NCI-H2227 (cell line): ENCODE data around the gene WDR62.
A peak's percentile ranks its signal among the peaks of the same experiment; 100 is the strongest.

ENCODE experiments used
- DNase-seq: peaks from one replicate; lab custom pipeline; 2025; ENCODE audit not compliant: unreplicated experiment; lab: John Stamatoyannopoulos, UW

The WDR62 gene

DNA sequence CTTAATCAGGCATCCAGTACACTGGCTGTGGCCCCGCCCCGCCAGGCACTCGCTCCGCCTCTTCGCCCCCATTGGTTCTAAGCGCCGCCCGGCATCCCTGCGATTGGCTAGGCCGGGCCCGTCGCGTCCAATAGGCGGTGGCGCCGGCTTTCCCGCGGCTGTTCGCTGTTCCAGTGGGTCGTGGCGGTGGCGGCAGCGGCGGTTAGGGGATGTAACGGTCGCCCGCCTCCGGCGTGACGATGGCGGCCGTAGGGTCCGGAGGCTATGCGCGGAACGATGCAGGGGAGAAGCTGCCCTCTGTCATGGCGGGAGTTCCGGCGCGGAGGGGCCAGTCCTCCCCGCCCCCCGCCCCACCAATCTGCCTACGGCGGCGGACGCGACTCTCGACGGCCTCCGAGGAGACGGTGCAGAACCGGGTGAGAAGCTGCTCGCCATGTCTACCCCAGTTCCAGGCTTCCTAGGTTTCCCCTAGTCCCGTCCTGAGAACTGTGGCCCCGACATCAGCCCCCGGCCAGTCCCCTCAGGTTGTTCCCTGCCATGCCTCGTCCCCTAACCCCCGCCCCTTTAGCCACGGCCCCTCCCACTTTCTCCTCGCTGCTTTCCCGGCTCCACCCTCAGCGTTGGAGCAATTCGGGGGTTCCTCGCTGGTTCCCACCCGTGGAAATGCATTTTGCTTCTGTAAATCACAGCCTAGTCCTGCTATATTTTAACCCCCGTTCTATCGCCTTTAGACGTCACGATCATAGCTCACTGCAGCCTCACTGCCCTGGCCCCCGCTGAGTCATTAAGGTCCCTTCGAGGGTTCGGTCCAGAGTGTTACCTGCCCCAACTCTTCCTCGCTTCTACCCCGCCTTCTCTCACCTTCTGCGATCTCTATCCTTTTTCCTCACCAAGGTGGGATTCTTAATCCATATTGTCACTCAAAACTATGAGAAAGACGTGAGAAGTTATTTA lies at the start of gene WDR62:
Gene WDR62, plus strand, starts transcription at position 165 of the 954 bp plus-strand sequence. Its CDS starts 75 bp downstream, at position 240.
- DNase-seq = peak; percentile 100

DNA sequence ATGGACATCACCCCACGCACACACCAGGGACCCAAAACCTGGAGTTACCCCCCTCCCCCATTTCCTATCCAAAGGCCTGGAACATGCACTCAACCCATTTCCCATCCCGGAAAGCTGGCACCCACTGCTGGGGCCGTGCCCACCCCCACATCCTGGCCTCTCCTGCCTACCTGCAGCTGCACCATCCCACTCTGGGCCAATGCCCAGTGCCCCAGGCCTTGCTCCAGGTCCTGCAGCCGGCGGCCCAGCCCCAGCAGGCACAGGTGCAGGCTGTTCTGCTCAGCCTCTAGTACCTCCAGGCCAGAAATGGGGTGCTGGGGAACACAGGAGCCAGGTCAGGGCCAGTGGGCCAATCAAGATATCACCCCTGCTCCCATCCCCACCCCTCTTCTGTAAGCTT lies 47.7 kb upstream of the WDR62 start:
- DNase-seq = no peak

DNA sequence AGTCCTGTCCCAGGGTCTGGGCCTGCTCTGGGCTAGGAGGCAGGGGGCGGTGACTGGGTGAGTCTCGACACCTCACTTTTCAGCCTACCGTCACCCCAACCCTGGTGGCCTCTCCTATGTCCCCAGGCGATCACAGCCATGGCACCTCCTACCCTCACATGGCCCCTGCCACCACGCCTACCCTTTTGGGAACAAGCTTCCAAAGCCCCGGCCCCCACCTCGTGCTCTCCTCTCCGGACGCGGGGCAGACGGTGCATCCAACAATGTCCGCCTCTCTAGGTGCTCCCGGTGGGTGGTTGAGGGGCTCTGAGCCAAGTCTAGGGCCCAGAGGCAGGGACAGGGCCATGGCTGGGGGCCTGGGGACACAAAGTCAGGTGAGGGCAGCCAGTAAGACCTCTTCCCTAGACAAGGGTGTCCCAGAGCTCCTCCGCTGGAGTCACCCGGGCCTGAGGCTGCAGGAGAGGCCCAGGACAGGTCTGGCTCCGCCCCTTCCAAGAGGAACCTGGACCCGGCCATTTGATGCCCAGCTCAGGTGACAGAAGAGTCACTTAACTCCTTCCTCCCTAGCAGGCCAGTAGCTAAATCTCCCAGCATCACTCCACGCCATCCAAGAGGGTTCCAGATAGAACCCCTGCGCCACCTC lies 46.2 kb upstream of the WDR62 start, which contains the start of gene SYNE4:
Gene SYNE4, minus strand, starts transcription at position 478 of the 643 bp plus-strand sequence. Its CDS starts 132 bp downstream, at position 346.
- DNase-seq = peak; percentile 68

DNA sequence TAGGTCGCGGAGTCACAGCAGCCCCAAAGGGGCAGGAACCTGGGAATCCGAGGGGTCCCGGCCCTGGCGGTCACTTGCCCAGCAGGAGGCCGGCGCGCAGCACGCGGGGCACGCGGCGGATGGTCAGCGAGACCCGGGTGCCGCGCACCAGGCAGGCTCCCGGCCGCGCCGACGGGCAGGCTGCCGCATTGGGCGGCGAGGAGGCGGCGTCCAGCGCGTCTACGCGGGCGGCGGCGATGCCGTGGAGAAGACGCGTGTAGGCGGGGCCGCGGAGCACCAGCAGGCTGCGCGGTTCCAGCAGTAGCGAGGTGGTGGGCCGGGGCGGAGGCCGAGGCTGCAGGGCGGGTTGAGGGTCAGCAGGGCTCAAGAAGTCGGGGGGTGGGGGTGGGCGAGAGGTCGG lies 45.5 kb upstream of the WDR62 start:
- DNase-seq = peak; percentile 98

DNA sequence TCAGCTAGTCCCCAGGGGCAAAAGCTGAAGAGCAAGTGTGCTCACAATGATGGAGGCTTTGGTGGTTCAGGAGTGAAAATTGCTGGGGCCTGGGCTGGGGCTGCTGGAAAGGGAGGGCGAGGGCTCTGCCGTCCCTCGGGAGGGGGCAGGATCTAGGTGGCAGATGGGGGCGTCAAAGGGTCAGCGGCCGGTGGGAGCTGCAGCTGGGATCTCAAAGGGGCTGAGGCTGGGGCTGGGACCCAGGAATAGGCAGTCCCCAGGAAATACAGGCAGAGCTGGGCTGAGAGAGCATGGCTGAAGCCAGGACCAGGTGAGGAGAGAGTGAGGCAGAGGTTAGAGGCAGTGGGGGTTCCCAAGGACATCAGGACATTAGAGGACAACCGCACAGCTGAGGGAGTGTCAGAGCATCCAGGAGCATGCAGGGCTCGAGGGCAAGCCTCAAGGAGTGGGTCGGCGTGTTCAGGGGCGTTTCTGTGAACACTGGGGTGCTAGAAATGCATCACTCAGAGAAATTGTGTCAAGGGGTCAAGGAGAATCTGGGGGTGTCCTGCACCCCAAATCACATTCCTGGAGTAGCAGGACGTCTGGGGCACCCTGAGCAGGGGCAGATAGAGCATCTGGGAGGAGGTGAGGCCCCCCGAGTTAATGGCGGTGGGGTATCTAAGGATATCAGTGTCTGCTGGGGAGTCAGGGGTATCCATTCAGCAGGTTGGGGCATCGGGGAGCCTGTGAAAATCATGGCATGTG lies 44.9 kb upstream of the WDR62 start:
- no peak for DNase-seq

DNA sequence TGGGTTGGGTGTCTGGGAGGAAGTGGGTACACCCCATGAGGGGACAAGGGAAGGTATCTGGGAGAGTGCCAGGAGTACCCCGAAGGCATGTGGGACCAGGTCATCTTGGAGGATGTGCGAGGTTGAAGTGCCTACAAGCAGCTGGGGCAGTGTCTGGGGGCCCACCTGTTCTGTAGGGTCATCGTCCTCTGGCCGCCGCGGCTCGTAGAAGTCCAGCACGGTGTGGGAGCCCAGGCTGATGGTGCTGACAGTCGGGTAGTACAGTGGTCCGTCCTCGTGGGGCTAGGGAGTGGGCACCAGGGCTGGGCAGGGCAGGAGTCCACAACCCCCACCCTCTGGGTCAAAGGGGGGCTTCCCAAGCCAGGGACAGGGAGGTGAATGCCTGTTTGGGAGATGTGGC lies 44.3 kb upstream of the WDR62 start:
- DNase-seq = no peak

DNA sequence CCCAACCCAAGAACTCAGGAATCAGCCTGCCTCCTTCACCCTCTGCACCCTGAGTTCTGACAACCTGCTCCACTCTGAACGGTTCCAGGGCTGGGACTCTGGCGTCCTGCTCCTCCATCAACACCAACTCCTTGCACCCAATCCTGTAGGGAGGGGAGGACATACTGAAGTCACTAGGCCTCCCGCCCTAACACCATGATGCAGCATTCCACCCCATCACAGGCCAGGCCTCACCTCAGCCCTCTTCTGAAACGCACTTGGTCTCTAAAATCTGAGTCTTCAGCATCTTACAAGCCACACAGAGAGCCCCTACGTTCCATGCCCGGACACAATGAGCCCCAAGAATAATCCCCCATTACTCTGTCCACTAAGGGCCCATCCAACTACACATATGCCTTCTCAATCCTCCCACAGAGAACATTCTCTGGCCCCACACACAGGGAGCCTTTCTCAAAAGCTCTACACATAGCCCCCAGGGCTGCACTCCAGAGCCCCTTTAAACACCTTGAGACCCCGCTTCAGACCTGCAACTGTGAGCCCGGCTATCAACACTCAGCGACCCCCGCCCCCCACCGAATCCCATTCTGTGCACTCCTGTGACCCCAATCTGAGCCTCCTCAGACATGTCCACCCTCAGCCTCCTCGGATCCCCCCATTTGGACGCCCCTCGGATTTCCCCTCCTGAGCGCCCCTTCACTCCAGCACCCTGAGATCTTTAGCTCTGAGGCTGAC lies 41.3 kb upstream of the WDR62 start:
- no peak for DNase-seq

DNA sequence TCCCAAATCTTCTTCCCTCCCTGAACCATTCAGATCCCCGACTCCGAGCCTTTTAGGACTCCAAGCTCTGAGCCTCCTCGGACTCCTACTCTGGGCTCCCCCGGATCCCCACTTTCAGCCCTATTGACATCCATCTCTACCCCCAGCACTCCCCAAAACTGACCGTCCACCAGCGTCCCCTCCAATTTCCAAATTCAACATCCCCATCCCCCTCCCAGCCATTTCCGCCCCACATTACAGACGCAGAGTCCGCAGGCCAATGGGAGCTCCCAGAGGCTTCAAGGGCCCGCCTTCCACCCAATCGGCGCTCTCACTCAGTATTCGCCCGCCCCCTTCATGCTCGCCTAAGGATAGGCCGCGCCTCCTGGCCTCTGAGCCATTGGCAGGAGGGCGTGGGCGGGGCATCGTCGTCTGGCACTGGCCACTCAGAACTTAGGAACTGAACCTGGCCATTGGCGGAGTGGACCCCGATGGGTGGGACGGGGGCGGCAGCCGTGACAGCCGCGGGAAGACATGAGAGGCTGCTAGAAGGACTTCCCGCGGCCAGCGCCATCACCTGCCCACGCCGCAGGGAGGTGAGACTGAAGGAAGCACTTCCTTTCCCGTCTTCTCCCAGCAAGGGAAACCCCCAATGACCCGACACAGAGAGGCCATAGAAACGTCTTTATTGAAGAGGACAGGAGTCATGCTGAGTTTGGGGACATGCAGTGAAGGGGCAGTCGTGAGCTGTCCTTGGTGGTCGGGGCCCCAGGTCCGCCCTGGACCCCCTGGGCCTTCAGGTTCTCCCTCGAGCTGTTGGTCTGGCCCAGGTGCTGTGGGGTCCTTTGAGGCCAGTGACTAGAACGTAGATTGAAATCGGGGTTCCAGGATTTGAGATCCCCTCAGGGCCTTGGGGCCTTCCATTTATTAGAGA lies 40.4 kb upstream of the WDR62 start, which contains the start of gene ALKBH6:
Gene ALKBH6, minus strand, starts transcription at position 202 of the 913 bp plus-strand sequence. CDS start 816 bp downstream, outside the sequence.
- DNase-seq = peak; percentile 100

DNA sequence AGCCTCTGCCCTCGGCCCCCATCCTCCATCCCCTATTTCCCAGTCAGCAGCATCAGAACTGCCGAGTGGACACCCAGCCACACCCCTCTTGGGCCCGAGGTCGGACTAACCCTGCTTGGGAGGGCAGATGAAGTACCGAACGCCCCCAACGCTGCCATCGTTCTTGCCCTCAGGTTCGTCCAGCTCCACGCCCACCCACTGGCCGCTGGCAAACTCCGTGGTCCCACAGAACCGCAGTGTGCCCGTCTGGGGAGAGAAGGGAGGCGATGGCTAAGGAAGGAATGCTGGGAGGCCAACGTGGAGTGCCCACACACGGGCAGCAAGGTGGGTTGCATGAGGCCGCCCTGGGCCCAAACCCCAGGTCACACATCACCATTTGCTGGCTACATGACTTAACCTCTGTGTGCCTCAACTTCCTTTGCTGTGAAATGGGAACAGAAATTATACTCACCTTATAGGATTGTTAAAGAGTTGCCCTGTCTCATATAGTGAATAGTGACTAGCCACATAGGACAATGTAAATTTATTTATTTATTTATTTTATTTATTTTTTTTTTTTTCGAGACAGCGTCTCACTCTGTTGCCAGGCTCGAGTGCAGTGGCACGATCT lies 35.5 kb upstream of the WDR62 start:
- no peak for DNase-seq

DNA sequence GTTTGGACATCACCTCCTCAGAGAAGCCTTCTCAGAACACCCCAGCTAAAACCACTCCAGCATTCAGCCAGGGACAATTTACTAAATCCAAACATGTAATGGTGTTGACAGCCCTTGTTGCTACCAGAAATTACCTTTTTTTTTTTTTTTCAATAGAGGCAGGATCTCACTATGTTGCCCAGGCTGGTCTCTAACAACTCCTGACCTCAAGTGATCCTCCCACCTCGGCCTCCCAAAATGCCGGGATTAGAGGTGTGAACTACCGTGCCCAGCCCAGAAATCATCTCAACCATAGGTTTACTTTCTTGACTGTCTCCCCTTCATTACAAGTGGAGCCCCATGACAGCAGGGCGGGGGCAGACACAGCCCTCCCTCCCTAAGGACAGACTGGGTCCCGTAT lies 31.3 kb upstream of the WDR62 start:
- no peak for DNase-seq

DNA sequence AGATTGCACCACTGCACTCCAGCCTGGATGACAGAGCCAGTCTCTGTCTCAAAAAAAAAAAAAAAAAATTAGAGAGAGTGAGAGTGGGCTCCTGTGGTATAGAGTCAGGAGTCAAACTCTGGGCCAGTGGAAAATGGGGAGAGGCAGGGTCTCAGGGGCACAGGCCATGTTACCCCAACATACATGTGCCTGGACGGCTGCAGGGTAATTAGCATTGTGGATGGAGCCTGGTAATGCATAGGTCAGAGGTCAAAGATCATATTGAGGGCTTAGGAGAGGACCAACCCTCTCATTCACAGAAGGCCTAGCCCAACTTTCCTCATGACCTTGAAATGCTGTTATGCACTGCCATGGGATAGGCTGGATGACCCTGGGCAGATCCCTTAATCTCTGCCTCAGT lies 29.2 kb upstream of the WDR62 start:
- no peak for DNase-seq

DNA sequence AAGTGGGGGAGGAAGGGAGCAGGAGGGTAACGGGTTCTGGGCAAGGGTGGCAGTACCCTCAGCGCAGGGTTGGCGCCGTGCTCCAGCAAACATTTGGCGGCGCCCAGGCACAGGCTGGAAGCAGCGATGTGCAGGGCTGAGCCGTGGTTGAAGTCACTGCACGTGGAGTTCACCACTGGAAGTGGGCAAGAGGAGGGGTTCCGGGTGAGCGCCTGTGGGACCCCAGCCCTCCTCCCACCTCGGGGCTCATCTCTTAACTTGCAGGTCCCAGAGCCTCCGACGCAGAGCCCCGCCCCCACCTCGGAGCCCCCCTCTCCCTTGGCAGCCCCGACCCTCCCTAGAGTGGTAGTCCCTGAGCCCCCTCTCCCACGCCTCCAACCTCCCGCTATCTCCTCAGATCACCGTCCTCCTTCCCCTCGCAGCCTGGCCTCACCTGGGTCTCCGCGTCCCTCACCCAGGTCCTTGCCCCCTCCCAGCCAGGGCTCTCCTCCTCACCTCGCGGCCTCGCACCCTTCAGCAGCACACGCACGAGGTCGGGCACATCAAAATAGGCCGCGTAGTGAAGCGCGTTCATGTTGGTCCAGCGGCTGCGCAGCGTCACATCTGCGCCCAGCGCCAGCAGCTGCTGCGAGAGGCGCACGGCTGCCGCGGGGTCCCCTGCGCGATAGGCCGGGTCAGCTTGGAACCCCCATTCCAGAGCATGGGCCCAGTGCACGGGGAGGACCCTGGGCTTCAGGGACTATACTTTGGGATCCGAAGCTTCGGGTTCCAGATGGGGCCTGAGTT lies 28.4 kb upstream of the WDR62 start:
- DNase-seq = no peak

DNA sequence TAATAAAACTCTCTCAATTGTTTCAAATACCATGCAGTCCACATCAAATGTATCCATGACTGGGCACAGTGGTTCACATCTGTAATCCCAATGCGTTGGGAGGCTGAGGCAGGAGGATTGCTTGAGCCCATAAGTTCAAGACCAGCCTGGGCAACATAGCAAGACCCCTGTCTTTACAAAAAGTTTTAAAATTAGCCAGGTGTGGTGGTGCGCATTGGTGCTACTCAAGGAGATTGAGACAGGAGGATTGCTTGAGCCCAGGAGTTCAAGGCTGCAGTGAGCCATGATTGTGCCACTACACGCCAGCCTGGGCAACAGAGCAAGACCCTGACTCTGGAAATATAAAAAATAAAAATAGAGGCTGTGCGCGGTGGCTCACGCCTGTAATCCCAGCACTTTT lies 27.0 kb upstream of the WDR62 start:
- no peak for DNase-seq

DNA sequence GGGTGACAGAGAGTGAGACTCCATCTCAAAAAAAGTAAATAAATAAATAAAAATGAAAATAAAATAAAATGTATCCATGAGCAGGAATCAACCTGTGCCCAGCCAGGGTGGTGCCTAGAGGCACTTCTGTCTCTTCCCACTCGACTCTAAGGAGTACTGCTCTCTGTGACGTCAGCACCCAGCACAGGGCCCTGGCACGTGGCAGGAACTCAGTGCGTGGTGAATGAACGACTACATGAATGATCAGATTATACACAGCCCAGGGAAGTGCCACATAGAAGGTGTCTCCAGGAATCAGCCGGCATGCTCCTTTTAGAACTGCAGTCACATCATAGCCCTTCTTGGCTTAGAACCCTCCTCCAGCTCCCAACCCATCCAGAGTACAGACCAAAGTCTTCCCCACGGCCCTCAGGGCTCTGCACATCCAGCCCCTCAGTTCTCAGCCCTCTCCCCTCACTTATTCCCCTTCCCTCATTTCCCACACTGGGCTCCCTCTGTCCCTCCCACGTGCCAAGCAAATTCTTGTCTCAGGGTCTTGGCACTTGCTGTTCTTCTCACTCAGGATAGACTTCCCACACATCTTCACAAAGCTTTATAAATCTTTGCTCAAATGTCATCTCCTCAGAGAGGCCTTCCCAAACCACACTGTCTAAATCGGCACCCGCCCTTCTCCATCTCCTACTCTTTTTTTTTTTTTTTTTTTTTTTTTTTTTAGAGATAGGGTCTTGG lies 26.2 kb upstream of the WDR62 start:
- no peak for DNase-seq

DNA sequence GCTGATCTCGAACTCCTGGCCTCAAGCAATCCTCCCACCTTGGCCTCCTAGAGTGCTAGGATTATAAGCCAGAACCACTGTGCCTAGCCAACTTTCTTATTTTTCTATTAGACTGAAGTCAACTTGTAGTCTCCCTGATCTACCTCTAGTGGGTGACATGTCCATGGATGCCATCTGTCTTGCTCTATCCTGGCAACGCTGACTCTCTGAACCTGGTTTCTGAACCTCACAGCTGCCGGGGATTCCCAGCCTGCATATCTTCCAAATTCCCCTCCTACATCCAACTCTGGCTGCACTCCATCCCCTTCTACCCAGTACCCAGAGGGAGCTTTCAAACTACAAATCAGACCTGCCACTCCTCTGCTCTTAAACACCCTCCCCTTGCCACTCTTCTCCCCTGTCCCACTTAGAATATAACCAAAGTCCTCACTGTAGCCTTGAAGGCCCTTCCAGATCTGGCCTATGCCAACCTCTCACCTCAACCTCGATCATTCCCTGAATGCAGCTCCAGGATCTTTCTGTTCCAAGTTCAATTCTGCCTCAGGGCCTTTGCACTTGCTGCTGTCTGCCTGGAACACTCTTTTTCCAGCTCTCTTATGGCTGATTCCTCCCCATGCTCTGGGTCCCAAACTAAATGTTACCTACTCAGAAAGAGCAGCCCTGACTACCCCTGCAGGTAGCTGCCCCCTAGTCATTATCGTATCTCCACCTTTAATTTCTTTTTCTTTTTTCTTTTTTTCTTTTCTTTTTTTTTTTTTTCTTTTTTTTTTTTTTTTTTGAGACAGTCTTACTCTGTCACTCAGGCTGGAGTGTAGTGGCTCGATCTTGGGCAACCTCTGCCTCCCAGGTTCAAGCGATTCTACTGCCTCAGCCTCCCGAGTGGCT lies 24.2 kb upstream of the WDR62 start:
- DNase-seq = no peak

DNA sequence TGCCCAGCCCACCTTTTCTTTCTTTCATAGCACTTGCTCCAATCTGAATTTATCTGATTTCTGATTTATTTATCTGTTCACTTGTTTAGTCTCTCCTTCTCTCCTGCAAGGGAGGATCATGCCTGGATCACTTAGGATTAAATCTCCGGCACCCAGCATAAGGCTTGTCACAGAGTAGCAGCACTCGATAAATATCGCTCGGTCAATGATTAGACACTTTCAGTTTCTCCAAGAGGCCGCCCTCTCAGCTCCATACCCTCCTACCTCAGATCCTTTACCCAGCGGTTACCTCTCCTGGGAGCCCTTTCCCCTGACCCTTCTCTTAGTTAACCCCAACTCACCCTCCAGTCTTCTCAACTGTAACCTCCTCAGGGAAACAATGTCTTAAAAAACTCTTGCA lies 23.4 kb upstream of the WDR62 start:
- no peak for DNase-seq
